ENCODE results near the gene MAPK10. TPM values are rescaled to one million over a fixed set of nuclear protein-coding genes. Genes with fewer than 3 reads are reported as not detected.

MAPK10 gene
- total RNA-seq, 3 donors from 2014 or later, result 4.2 to 19.2 (median 4.9) TPM

GRCh38 chr4:86296865-86297264, 63.0 kb downstream of the MAPK10 start:
- Histone ChIP-seq H3K9me3 (no peaks in the 10 kb centered on the region), H3K4me3 (no peak overlapping the region), H3K36me3 (ENCODE audit: low read depth) (no peaks in the 10 kb centered on the region), H3K4me1 (ENCODE audit: low read depth) (no peaks in the 10 kb centered on the region)
- intact Hi-C loops (cut with DNase I, micrococcal nuclease), result no loop called here
- TF ChIP-seq, protein P1, sequence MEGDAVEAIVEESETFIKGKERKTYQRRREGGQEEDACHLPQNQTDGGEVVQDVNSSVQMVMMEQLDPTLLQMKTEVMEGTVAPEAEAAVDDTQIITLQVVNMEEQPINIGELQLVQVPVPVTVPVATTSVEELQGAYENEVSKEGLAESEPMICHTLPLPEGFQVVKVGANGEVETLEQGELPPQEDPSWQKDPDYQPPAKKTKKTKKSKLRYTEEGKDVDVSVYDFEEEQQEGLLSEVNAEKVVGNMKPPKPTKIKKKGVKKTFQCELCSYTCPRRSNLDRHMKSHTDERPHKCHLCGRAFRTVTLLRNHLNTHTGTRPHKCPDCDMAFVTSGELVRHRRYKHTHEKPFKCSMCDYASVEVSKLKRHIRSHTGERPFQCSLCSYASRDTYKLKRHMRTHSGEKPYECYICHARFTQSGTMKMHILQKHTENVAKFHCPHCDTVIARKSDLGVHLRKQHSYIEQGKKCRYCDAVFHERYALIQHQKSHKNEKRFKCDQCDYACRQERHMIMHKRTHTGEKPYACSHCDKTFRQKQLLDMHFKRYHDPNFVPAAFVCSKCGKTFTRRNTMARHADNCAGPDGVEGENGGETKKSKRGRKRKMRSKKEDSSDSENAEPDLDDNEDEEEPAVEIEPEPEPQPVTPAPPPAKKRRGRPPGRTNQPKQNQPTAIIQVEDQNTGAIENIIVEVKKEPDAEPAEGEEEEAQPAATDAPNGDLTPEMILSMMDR (IDR thresholded peaks at IDR 0.05), result no peak
- DNase-seq (no peak), ATAC-seq (no peak)

DNA sequence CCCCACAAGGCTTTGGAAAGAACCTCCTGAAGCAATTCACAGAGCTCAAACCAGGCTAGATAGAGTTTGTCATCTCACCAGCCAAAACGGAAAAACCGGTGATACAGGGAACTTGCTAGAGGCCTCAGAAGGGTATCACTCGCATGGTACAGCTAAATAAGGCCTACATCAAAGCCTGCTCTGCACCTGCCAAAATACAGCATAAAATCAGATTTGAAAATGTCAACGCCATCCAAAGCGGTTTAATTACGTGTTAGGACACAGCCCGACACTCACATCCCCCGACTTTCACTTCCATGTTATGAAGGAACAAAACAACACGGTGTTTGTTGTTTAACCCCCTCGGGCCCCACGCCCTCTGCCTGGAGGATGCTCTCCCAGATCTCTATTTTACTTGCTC, 65.0 kb downstream of the MAPK10 start:
- Histone ChIP-seq H3K4me3 (no peak overlapping the region), H3K4me1 (ENCODE audit: low read depth) (no peaks in the 10 kb centered on the region), H3K9me3 (no peaks in the 10 kb centered on the region), H3K36me3 (ENCODE audit: low read depth) (no peaks in the 10 kb centered on the region)
- TF ChIP-seq, protein P1 (IDR thresholded peaks at IDR 0.05), result no peak
- ATAC-seq, result no peak
- DNase-seq, result no peak
- intact Hi-C loops (cut with DNase I, micrococcal nuclease), result no loop called here

GRCh38 chr4:86291180-86291579, 68.7 kb downstream of the MAPK10 start:
- Histone ChIP-seq H3K4me3 (no peak overlapping the region), H3K9me3 (no peaks in the 10 kb centered on the region), H3K36me3 (ENCODE audit: low read depth) (no peaks in the 10 kb centered on the region), H3K4me1 (ENCODE audit: low read depth) (no peaks in the 10 kb centered on the region)
- TF ChIP-seq, protein P1 (IDR thresholded peaks at IDR 0.05), result no peak
- no peak for DNase-seq
- no peak for ATAC-seq
- intact Hi-C loops (cut with DNase I, micrococcal nuclease), result no loop called here

DNA sequence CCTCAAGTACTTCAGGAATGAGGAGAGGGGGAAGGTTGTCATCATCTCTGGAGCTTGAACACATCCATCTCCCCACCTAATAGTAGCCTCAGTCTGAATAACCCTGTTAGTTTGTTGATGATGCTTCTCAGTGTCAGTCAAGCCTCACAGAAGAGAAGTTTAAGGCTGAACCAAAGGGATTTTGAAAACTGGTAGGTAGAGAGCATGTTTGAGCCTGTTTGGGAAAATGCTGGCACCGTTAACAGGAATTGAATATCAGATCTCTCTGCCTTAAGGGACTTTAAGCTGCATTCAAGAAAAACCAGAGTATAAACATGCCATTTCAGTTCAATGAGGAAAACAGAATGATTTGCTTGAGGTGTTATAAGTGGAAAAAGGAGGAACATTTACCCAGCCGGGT, 73.1 kb downstream of the MAPK10 start:
- intact Hi-C loops (cut with DNase I, micrococcal nuclease), result no loop called here
- TF ChIP-seq, protein P1 (IDR thresholded peaks at IDR 0.05), result no peak
- DNase-seq (no peak), ATAC-seq (no peak)
- Histone ChIP-seq H3K36me3 (ENCODE audit: low read depth) (no peaks in the 10 kb centered on the region), H3K4me3 (no peak overlapping the region), H3K4me1 (ENCODE audit: low read depth) (no peaks in the 10 kb centered on the region), H3K9me3 (no peaks in the 10 kb centered on the region)

DNA sequence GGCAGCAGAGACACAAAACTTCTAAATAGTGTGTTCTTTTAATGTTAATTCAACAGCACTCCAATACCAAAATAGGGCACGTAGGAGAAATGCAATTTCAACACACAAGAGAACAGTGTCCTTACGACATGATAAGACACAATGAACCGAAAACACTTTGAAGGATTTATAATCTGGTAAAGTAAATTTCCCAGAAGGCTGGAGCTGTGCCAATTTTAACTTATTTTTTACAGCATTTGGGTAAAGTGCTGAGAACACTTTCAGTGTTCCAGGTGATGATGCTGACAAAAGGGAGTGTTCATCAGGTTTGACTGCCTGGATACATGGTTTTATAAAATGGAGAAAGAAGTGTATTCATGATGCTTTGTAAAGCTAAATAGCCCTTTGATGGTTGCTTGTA, 76.5 kb downstream of the MAPK10 start:
- ATAC-seq (no peak), DNase-seq (no peak)
- intact Hi-C loops (cut with DNase I, micrococcal nuclease), result no loop called here
- H3K4me1 ChIP-seq (ENCODE audit: low read depth), result no peaks in the 10 kb centered on the region
- H3K36me3 ChIP-seq (ENCODE audit: low read depth), result no peaks in the 10 kb centered on the region
- no peaks in the 10 kb centered on the region for H3K9me3 ChIP-seq
- TF ChIP-seq, protein P1 (IDR thresholded peaks at IDR 0.05), result no peak
- H3K4me3 ChIP-seq, result no peak overlapping the region

- DNase-seq (no peak), ATAC-seq (no peak)
- H3K9me3 ChIP-seq, result no peaks in the 10 kb centered on the region
- no peak overlapping the region for H3K4me3 ChIP-seq
- intact Hi-C loops (cut with DNase I, micrococcal nuclease), result no loop called here
- TF ChIP-seq, protein P1 (IDR thresholded peaks at IDR 0.05), result no peak
- H3K36me3 ChIP-seq (ENCODE audit: low read depth), result no peaks in the 10 kb centered on the region
- H3K4me1 ChIP-seq (ENCODE audit: low read depth), result no peaks in the 10 kb centered on the region
Measured at GRCh38 chr4:86280246-86280645, 79.6 kb downstream of the MAPK10 start.
